ENCODE data around the gene TMEM18. TPM values are rescaled to one million over a fixed set of nuclear protein-coding genes. Genes with fewer than 3 reads are reported as not detected.

Gene TMEM18
- total RNA-seq, result 10 to 100 TPM; 27.0 to 27.1 TPM

GRCh38 chr2:677056-677958 lies at the start of gene TMEM18:
Gene TMEM18 (minus strand): TSS chr2:677406. CDS start chr2:677345, 61 bp downstream.
- Mint-ChIP-seq H3K4me1 (peaks cover 39% of the 10 kb centered on the region), H3K4me3 (peak within 1 kb of the TSS; percentile 93), H3K27me3 (no peaks in the 10 kb centered on the region), H3K9me3 (ENCODE audit: low read depth) (no peaks in the 10 kb centered on the region), H3K36me3 (ENCODE audit: low read depth) (peaks cover 29% of the 10 kb centered on the region), H3K27ac (peak within 1 kb of the TSS; percentile 97)
- ChIA-PET POLR2A (no interaction called here), CTCF (interaction anchor here (0.6 to 2.7 kb wide), 3 partner anchors 10 to 493 kb away, joined by 3 to 10 read pairs (median 4); no protein-coding TSS in a partner anchor)
- intact Hi-C loops (cut with DNase I, micrococcal nuclease), result loop anchor here (1.0 to 2.0 kb wide), 5 partner anchors 29 to 413 kb away; partner anchors contain the start of genes ACP1 (in 2 of the 2) and SH3YL1 (in 2 of the 2)
- ATAC-seq, result peak; percentile 65
- peak; percentile 93 for DNase-seq

GRCh38 chr2:726169-726568 lies 49.0 kb upstream of the TMEM18 start:
- no peaks in the 10 kb centered on the region for H3K36me3 Mint-ChIP-seq (ENCODE audit: low read depth)
- peaks cover 25% of the 10 kb centered on the region for H3K27me3 Mint-ChIP-seq
- no peak overlapping the region for H3K4me3 Mint-ChIP-seq
- intact Hi-C loops (cut with DNase I, micrococcal nuclease), result no loop called here
- ChIA-PET POLR2A (no interaction called here), CTCF (no interaction called here)
- no peak overlapping the region for H3K27ac Mint-ChIP-seq
- DNase-seq (peak; percentile 10), ATAC-seq (no peak)
- no peaks in the 10 kb centered on the region for H3K9me3 Mint-ChIP-seq (ENCODE audit: low read depth)
- no peaks in the 10 kb centered on the region for H3K4me1 Mint-ChIP-seq

- H3K4me3 Mint-ChIP-seq, result no peak overlapping the region
- POLR2A ChIA-PET, result no interaction called here
- CTCF ChIA-PET, result interaction anchor here (0.7 kb wide), 1 partner anchor 548 kb away, joined by 3 read pairs; no protein-coding TSS in a partner anchor
- ATAC-seq, result no peak
- peaks cover 27% of the 10 kb centered on the region for H3K27me3 Mint-ChIP-seq
- no peaks in the 10 kb centered on the region for H3K4me1 Mint-ChIP-seq
- H3K27ac Mint-ChIP-seq, result no peak overlapping the region
- intact Hi-C loops (cut with DNase I, micrococcal nuclease), result no loop called here
- DNase-seq, result no peak
- no peaks in the 10 kb centered on the region for H3K36me3 Mint-ChIP-seq (ENCODE audit: low read depth)
- H3K9me3 Mint-ChIP-seq (ENCODE audit: low read depth), result no peaks in the 10 kb centered on the region
Observed at GRCh38 chr2:725468-725867, 48.3 kb upstream of the TMEM18 start.

- H3K36me3 Mint-ChIP-seq (ENCODE audit: low read depth), result no peaks in the 10 kb centered on the region
- no peaks in the 10 kb centered on the region for H3K4me1 Mint-ChIP-seq
- POLR2A ChIA-PET, result no interaction called here
- DNase-seq (no peak), ATAC-seq (no peak)
- peaks cover 25% of the 10 kb centered on the region for H3K27me3 Mint-ChIP-seq
- H3K4me3 Mint-ChIP-seq, result no peak overlapping the region
- intact Hi-C loops (cut with DNase I, micrococcal nuclease), result no loop called here
- H3K9me3 Mint-ChIP-seq (ENCODE audit: low read depth), result no peaks in the 10 kb centered on the region
- CTCF ChIA-PET, result interaction anchor here (0.9 kb wide), 1 partner anchor 50 kb away, joined by 3 read pairs; no protein-coding TSS in a partner anchor
- no peak overlapping the region for H3K27ac Mint-ChIP-seq
Observed at GRCh38 chr2:723761-724160, 46.6 kb upstream of the TMEM18 start.

GRCh38 chr2:720842-721241 lies 43.6 kb upstream of the TMEM18 start:
- no peaks in the 10 kb centered on the region for H3K9me3 Mint-ChIP-seq (ENCODE audit: low read depth)
- ChIA-PET CTCF (no interaction called here), POLR2A (no interaction called here)
- DNase-seq (no peak), ATAC-seq (no peak)
- no peak overlapping the region for H3K27ac Mint-ChIP-seq
- no peaks in the 10 kb centered on the region for H3K4me1 Mint-ChIP-seq
- H3K4me3 Mint-ChIP-seq, result no peak overlapping the region
- H3K27me3 Mint-ChIP-seq, result peaks cover 26% of the 10 kb centered on the region
- intact Hi-C loops (cut with DNase I, micrococcal nuclease), result no loop called here
- H3K36me3 Mint-ChIP-seq (ENCODE audit: low read depth), result no peaks in the 10 kb centered on the region

- ATAC-seq, result no peak
- Mint-ChIP-seq H3K4me1 (no peaks in the 10 kb centered on the region), H3K4me3 (no peak overlapping the region), H3K27ac (no peak overlapping the region), H3K36me3 (ENCODE audit: low read depth) (no peaks in the 10 kb centered on the region), H3K27me3 (peaks cover 21% of the 10 kb centered on the region), H3K9me3 (ENCODE audit: low read depth) (no peaks in the 10 kb centered on the region)
- no peak for DNase-seq
- intact Hi-C loops (cut with DNase I, micrococcal nuclease), result loop anchor here (10.0 kb wide), 2 partner anchors 415 to 835 kb away; no protein-coding TSS in a partner anchor
- CTCF ChIA-PET, result no interaction called here
- POLR2A ChIA-PET, result no interaction called here
Observed at GRCh38 chr2:719734-720133, 42.5 kb upstream of the TMEM18 start.

GRCh38 chr2:719191-719590 lies 42.0 kb upstream of the TMEM18 start:
- no peak for ATAC-seq
- ChIA-PET POLR2A (no interaction called here), CTCF (no interaction called here)
- Mint-ChIP-seq H3K27ac (no peak overlapping the region), H3K27me3 (peaks cover 17% of the 10 kb centered on the region), H3K36me3 (ENCODE audit: low read depth) (no peaks in the 10 kb centered on the region), H3K4me3 (no peak overlapping the region), H3K4me1 (no peaks in the 10 kb centered on the region), H3K9me3 (ENCODE audit: low read depth) (no peaks in the 10 kb centered on the region)
- DNase-seq, result no peak
- intact Hi-C loops (cut with DNase I, micrococcal nuclease), result loop anchor here (10.0 kb wide), 2 partner anchors 416 to 836 kb away; no protein-coding TSS in a partner anchor

GRCh38 chr2:717661-718060 lies 40.5 kb upstream of the TMEM18 start:
- intact Hi-C loops (cut with DNase I, micrococcal nuclease), result loop anchor here (10.0 kb wide), 2 partner anchors 417 to 837 kb away; no protein-coding TSS in a partner anchor
- POLR2A ChIA-PET, result no interaction called here
- Mint-ChIP-seq H3K27me3 (peaks cover 17% of the 10 kb centered on the region), H3K9me3 (ENCODE audit: low read depth) (no peaks in the 10 kb centered on the region), H3K4me1 (no peaks in the 10 kb centered on the region), H3K36me3 (ENCODE audit: low read depth) (no peaks in the 10 kb centered on the region), H3K27ac (no peak overlapping the region), H3K4me3 (no peak overlapping the region)
- DNase-seq, result no peak
- CTCF ChIA-PET, result no interaction called here
- ATAC-seq, result no peak

GRCh38 chr2:715854-716560 lies 38.8 kb upstream of the TMEM18 start:
- intact Hi-C loops (cut with DNase I, micrococcal nuclease), result loop anchor here (10.0 kb wide), 2 partner anchors 419 to 839 kb away; no protein-coding TSS in a partner anchor
- Mint-ChIP-seq H3K36me3 (ENCODE audit: low read depth) (no peaks in the 10 kb centered on the region), H3K4me3 (no peak overlapping the region), H3K4me1 (no peaks in the 10 kb centered on the region), H3K27ac (no peak overlapping the region), H3K9me3 (ENCODE audit: low read depth) (no peaks in the 10 kb centered on the region), H3K27me3 (peaks cover 23% of the 10 kb centered on the region)
- CTCF ChIA-PET, result interaction anchor here (1.0 to 1.2 kb wide), 2 partner anchors 27 to 430 kb away, joined by 4 read pairs; no protein-coding TSS in a partner anchor
- no peak for DNase-seq
- ATAC-seq, result no peak
- POLR2A ChIA-PET, result no interaction called here

- Mint-ChIP-seq H3K9me3 (ENCODE audit: low read depth) (no peaks in the 10 kb centered on the region), H3K36me3 (ENCODE audit: low read depth) (no peaks in the 10 kb centered on the region), H3K27me3 (peaks cover 20% of the 10 kb centered on the region), H3K4me1 (no peaks in the 10 kb centered on the region), H3K4me3 (no peak overlapping the region), H3K27ac (no peak overlapping the region)
- CTCF ChIA-PET, result interaction anchor here (0.7 to 1.2 kb wide), 3 partner anchors 26 to 839 kb away, joined by 3 to 4 read pairs (median 3); no protein-coding TSS in a partner anchor
- ATAC-seq, result no peak
- no peak for DNase-seq
- POLR2A ChIA-PET, result no interaction called here
- intact Hi-C loops (cut with DNase I, micrococcal nuclease), result loop anchor here (10.0 kb wide), 2 partner anchors 420 to 840 kb away; no protein-coding TSS in a partner anchor
Observed at GRCh38 chr2:715038-715437, 37.8 kb upstream of the TMEM18 start.

GRCh38 chr2:714005-714741 lies 37.0 kb upstream of the TMEM18 start:
- Mint-ChIP-seq H3K27me3 (peaks cover 17% of the 10 kb centered on the region), H3K4me1 (no peaks in the 10 kb centered on the region), H3K36me3 (ENCODE audit: low read depth) (no peaks in the 10 kb centered on the region), H3K9me3 (ENCODE audit: low read depth) (no peaks in the 10 kb centered on the region), H3K27ac (no peak overlapping the region), H3K4me3 (no peak overlapping the region)
- DNase-seq (peak; percentile 71), ATAC-seq (peak; percentile 68)
- ChIA-PET CTCF (no interaction called here), POLR2A (no interaction called here)
- intact Hi-C loops (cut with DNase I, micrococcal nuclease), result loop anchor here (1.0 to 10.0 kb wide), 3 partner anchors 421 to 841 kb away; no protein-coding TSS in a partner anchor

Data from activated CD4-positive, alpha-beta T cell treated with anti-CD3 and anti-CD28 coated beads for 36 hours (primary cell).